Hepatocyte (in vitro differentiated cells): ENCODE results near the gene F8A2. TPM values are rescaled to one million over a fixed set of nuclear protein-coding genes. Genes with fewer than 3 reads are reported as not detected.
"Not testable (repeated sequence)": the region's sequence is repeated elsewhere in the genome, so short reads cannot be mapped to it uniquely, and the experiment has no call there.

Experiments
- DNase-seq: peaks from one replicate; pipeline ENCODE4 v3.0.0-alpha.2; 2016; ENCODE audit warnings: low spot score
- H2AFZ ChIP-seq: fragments of 200-600 bp; sonication (generic); 2 replicates; pipeline ENCODE4 v1.6.0; 2016; ENCODE audit warnings: antibody characterized with exemption, mild to moderate bottlenecking
- H3K27ac ChIP-seq: fragments of 200-600 bp; sonication (generic); 2 replicates; pipeline ENCODE4 v1.5.1; 2016; ENCODE audit warnings: mild to moderate bottlenecking
- H3K27me3 ChIP-seq: fragments of 200-600 bp; sonication (generic); 2 replicates; pipeline ENCODE4 v1.6.1; 2016
- H3K36me3 ChIP-seq: fragments of 200-600 bp; sonication (generic); replicated peaks from 2 replicates; pipeline ENCODE4 v1.5.1; 2016; ENCODE audit warnings: low read depth; ENCODE audit not compliant: insufficient read depth
- H3K4me1 ChIP-seq: fragments of 200-600 bp; sonication (generic); 2 replicates; pipeline ENCODE4 v1.5.1; 2016; ENCODE audit warnings: mild to moderate bottlenecking, moderate library complexity; ENCODE audit not compliant: insufficient read depth
- H3K4me2 ChIP-seq: fragments of 200-600 bp; sonication (generic); 2 replicates; pipeline ENCODE4 v1.6.0; 2016
- H3K4me3 ChIP-seq: fragments of 200-600 bp; sonication (generic); 2 replicates; pipeline ENCODE4 v1.5.1; 2016; ENCODE audit warnings: mild to moderate bottlenecking
- H3K79me2 ChIP-seq: fragments of 200-600 bp; sonication (generic); 2 replicates; pipeline ENCODE4 v1.6.0; 2017; ENCODE audit warnings: mild to moderate bottlenecking
- H3K9me2 ChIP-seq: fragments of 200-600 bp; sonication (generic); replicated peaks from 2 replicates; pipeline ENCODE4 v1.6.0; 2017; ENCODE audit warnings: mild to moderate bottlenecking; ENCODE audit not compliant: insufficient read depth
- H3K9me3 ChIP-seq: fragments of 200-600 bp; sonication (generic); 2 replicates; pipeline ENCODE4 v1.5.1; 2016; ENCODE audit warnings: low read depth, mild to moderate bottlenecking
- H4K20me1 ChIP-seq: fragments of 200-600 bp; sonication (generic); 2 replicates; pipeline ENCODE4 v1.6.0; 2016; ENCODE audit warnings: mild to moderate bottlenecking; ENCODE audit not compliant: insufficient read depth, poor library complexity, severe bottlenecking
- CTCF ChIP-seq: fragments of 200-600 bp; sonication (generic); IDR thresholded peaks from 2 replicates; pipeline ENCODE4 v1.5.1; 2016; ENCODE audit warnings: antibody characterized with exemption, mild to moderate bottlenecking; ENCODE audit not compliant: poor library complexity
- EZH2 ChIP-seq: fragments of 200-600 bp; sonication (generic); IDR thresholded peaks from 2 replicates; pipeline ENCODE4 v1.6.1; 2016; ENCODE audit warnings: antibody characterized with exemption, mild to moderate bottlenecking, borderline replicate concordance
- EZH2phosphoT487 ChIP-seq: fragments of 200-600 bp; sonication (generic); IDR thresholded peaks from one replicate; pipeline ENCODE4 v1.6.1; 2018; ENCODE audit warnings: antibody characterized with exemption, mild to moderate bottlenecking, low read depth, moderate library complexity; ENCODE audit not compliant: unreplicated experiment, severe bottlenecking
- WGBS: methylation state at CpG from one replicate; pipeline ENCODE4 v1.1.6; 2016; ENCODE audit warnings: low lambda C conversion rate; ENCODE audit errors: missing lambda C conversion rate; 5-methylcytosine and 5-hydroxymethylcytosine counted together
- polyA plus RNA-seq: library from polyadenylated mRNA; unstranded; fragments of >200 nt; fragmentation: Nextera tagmentation; extraction: Ambion mirVana; gene quantifications from 2 replicates; pipeline ENCODE4 v1.2.1, GENCODE V29; 2016
- total RNA-seq: library from RNA; depleted of rRNA; stranded (reverse); fragments of >200 nt; gene quantifications from 2 replicates; pipeline ENCODE4 v1.2.3, GENCODE V29; 2014

F8A2 gene
- not detected in 2 replicates for total RNA-seq
- not detected in 2 replicates for polyA plus RNA-seq

GRCh38 chrX:155381843-155382528, at the start of gene F8A2:
F8A2 (plus strand) TSS chrX:155382095; CDS start chrX:155382115, 20 bp downstream.
- not testable (repeated sequence) for H3K27ac ChIP-seq, H3K79me2 ChIP-seq, H3K36me3 ChIP-seq, H3K9me2 ChIP-seq, H3K4me2 ChIP-seq, H3K27me3 ChIP-seq, H3K9me3 ChIP-seq, H3K4me3 ChIP-seq, DNase-seq, H3K4me1 ChIP-seq, H4K20me1 ChIP-seq, H2AFZ ChIP-seq
- no CpG with 5 or more reads among the region's 90 CpGs for WGBS

- Histone ChIP-seq H3K27ac (no peak overlapping the region), H3K9me2 (no peaks in the 10 kb centered on the region), H2AFZ (no peak overlapping the region), H4K20me1 (no peaks in the 10 kb centered on the region), H3K9me3 (no peaks in the 10 kb centered on the region), H3K27me3 (no peaks in the 10 kb centered on the region), H3K79me2 (no peaks in the 10 kb centered on the region), H3K36me3 (no peaks in the 10 kb centered on the region), H3K4me1 (no peaks in the 10 kb centered on the region), H3K4me2 (no peak overlapping the region), H3K4me3 (no peak overlapping the region)
- DNase-seq, result no peak
- WGBS, result 71% methylated on average over 2 of the region's 2 CpGs
- TF ChIP-seq CTCF, result no peak
These were observed 48.3 kb upstream of the F8A2 start for GRCh38 chrX:155333544-155334100.

- Histone ChIP-seq H3K4me1 (no peaks in the 10 kb centered on the region), H3K36me3 (no peaks in the 10 kb centered on the region), H2AFZ (no peak within 1 kb of the TSS), H3K9me3 (no peaks in the 10 kb centered on the region), H3K27me3 (no peaks in the 10 kb centered on the region), H3K9me2 (no peaks in the 10 kb centered on the region), H4K20me1 (no peaks in the 10 kb centered on the region), H3K4me2 (no peak within 1 kb of the TSS), H3K4me3 (no peak within 1 kb of the TSS), H3K79me2 (no peaks in the 10 kb centered on the region), H3K27ac (peak within 1 kb of the TSS; percentile 55)
- WGBS, result 57% methylated on average over 5 of the region's 5 CpGs
- TF ChIP-seq CTCF (no peak), EZH2 (no peak), EZH2phosphoT487 (no peak)
- peak; percentile 52 for DNase-seq
These were observed 47.2 kb upstream of the F8A2 start, which contains the start of gene CLIC2 for GRCh38 chrX:155334486-155335336. CLIC2 (minus strand) TSS chrX:155334614; CDS start chrX:155334427, 187 bp downstream.

GRCh38 chrX:155335337-155335712, 46.6 kb upstream of the F8A2 start:
- H3K79me2 ChIP-seq, H3K9me3 ChIP-seq, DNase-seq: not testable (repeated sequence)

GRCh38 chrX:155345689-155346088, 36.2 kb upstream of the F8A2 start:
- not testable (repeated sequence) for H3K4me3 ChIP-seq, H3K27ac ChIP-seq, H2AFZ ChIP-seq, H3K27me3 ChIP-seq, H4K20me1 ChIP-seq, H3K79me2 ChIP-seq, H3K36me3 ChIP-seq, H3K4me1 ChIP-seq, H3K9me3 ChIP-seq, H3K4me2 ChIP-seq, DNase-seq, H3K9me2 ChIP-seq
- WGBS, result no CpG with 5 or more reads among the region's 1 CpG

More at GRCh38 chrX:155335337-155335712, 46.6 kb upstream of the F8A2 start:
- not testable (repeated sequence) for H4K20me1 ChIP-seq, H3K4me3 ChIP-seq, H3K4me2 ChIP-seq, H3K4me1 ChIP-seq, H2AFZ ChIP-seq, H3K27me3 ChIP-seq, H3K36me3 ChIP-seq, H3K27ac ChIP-seq, H3K9me2 ChIP-seq
- 75% methylated on average over 1 of the region's 1 CpG for WGBS

GRCh38 chrX:155349448-155349847, 32.4 kb upstream of the F8A2 start:
- H3K79me2 ChIP-seq, H3K27me3 ChIP-seq, H3K4me3 ChIP-seq, DNase-seq, H3K9me2 ChIP-seq, H3K9me3 ChIP-seq, H3K27ac ChIP-seq, H4K20me1 ChIP-seq, H3K4me1 ChIP-seq, H3K4me2 ChIP-seq, H2AFZ ChIP-seq, H3K36me3 ChIP-seq: not testable (repeated sequence)
- WGBS, result no CpG with 5 or more reads among the region's 4 CpGs
